HG02973 (cell line): ENCODE results near the gene USP12.
"Not testable (repeated sequence)": the region's sequence is repeated elsewhere in the genome, so short reads cannot be mapped to it uniquely, and the experiment has no call there.

ENCODE experiments used
- ATAC-seq: cut with Tn5 transposase; IDR thresholded peaks from one replicate; pipeline ENCODE4 v1.9.1; 2021; ENCODE audit warnings: moderate library complexity; ENCODE audit not compliant: unreplicated experiment

Gene USP12

GRCh38 chr13:27080018-27080948 lies 91.3 kb downstream of the USP12 start:
- no peak for ATAC-seq

DNA sequence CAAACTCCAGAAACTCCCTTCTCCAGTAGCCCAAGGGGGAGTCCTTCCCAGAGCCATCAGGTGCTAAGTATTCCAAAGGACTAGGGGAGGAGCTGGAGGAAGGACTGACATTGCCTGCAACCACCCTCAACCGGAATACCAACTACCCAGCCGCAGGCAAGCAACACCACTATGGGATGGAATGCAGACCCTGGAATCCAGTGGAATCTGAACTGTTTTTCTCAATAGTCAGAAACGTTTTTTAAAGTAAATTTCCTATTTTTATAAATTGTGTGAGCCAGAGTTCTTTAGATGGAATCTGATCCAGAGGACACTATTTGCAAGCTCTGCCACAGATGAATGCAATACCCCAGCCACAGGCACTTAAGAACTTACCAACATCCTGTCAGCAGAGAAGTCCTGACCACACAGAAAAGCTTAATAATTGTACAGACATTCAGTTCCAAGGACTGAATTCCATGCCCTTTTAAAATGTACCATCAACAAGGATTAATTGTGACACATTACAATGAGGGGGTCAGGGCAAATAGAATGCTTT lies 92.1 kb downstream of the USP12 start:
- ATAC-seq: no peak

GRCh38 chr13:27077451-27077850 lies 94.2 kb downstream of the USP12 start:
- no peak for ATAC-seq

DNA sequence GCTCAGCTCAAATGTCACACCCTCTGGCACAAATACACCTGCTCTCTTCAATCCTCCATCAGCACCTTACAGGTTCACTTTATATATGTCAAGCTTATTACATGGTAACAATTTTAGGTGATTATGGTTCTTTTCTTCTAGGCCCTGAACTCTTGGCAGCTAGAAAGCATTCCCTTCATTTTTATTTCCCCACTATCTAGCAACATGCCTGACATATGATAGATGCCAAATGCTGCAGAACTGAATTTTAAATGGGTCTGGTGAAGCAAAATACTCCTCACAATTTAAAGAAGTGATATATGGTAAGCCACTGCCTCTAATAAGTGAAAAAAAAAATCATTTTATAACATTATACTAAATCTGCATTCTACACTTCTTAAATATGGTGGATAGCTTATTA lies 95.2 kb downstream of the USP12 start:
- no peak for ATAC-seq

- no peak for ATAC-seq
Observed at GRCh38 chr13:27073186-27073585, 98.4 kb downstream of the USP12 start.

GRCh38 chr13:27066123-27066522 lies 105.5 kb downstream of the USP12 start:
- ATAC-seq: not testable (repeated sequence)

DNA sequence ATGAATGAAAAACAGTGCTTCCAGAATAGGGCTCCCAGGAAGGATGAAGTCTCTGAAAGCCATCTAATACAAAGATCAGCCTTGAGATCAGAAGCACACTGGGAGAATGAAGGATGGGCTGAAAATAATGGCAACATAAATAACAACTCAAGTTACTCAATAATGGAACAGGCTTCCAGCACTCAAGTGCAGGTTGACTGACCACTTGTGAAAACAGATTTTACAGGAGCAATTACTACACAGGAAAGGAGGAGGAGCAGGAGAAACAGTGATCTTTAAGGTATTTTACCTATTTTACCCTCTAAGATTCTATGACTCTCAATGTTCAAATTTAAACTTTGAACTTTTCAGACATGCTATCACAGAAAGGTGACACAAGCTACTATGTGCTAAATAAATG lies 106.0 kb downstream of the USP12 start:
- ATAC-seq: no peak

DNA sequence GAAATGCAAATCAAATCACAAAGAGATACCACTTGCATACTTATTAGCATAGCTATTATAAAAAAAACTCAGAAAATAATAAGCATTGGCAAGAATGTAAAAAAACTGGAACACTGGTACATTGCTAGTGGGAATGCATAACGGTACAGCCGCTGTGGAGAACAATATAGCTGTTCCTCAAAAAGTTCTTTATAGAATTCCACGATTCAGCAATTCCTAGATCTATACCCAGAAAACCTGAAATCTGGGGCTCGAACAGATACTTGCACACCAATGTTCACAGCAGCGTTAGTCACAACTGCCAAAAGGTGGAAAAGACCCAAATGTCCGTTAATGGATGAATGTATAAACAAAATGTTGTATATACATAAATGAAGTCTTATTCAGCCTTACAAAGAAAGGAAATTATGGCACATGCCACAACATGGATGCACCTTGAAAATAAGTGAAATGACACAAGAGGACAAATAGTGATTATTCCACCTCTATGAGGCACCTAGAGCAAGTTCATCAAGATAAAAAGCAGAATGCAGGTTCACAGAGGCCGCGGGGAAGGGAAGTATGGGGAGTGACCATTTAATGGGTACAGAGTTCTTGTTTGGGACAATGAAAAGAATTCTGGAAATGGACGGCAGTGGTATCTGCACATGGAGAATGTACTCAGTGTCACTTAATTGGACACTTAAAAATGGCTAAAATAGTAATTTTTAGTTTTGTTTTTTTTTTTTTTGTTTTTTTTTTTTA lies 107.2 kb downstream of the USP12 start:
- no peak for ATAC-seq

GRCh38 chr13:27057817-27058216 lies 113.8 kb downstream of the USP12 start:
- no peak for ATAC-seq

GRCh38 chr13:27055526-27055925 lies 116.1 kb downstream of the USP12 start:
- ATAC-seq: no peak

DNA sequence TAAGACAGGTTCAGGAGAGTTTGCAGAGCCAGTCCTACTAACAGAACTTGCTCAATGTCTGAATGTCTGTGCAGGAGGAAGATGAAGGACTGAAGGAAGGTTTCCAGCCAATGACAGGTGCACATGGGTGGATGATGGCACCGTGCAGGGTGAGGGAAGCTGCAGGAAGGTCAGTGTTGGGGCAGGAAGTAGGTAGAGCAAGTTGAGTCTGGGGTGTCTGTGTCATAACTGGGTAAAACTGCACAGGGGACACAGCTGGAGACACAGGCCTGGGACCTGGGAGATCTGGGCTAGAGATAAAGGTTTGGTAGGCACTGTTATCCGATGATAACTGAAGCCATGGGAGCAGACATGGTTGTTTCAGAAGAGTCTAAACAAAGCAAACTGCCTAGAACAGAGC lies 116.9 kb downstream of the USP12 start:
- ATAC-seq: no peak

DNA sequence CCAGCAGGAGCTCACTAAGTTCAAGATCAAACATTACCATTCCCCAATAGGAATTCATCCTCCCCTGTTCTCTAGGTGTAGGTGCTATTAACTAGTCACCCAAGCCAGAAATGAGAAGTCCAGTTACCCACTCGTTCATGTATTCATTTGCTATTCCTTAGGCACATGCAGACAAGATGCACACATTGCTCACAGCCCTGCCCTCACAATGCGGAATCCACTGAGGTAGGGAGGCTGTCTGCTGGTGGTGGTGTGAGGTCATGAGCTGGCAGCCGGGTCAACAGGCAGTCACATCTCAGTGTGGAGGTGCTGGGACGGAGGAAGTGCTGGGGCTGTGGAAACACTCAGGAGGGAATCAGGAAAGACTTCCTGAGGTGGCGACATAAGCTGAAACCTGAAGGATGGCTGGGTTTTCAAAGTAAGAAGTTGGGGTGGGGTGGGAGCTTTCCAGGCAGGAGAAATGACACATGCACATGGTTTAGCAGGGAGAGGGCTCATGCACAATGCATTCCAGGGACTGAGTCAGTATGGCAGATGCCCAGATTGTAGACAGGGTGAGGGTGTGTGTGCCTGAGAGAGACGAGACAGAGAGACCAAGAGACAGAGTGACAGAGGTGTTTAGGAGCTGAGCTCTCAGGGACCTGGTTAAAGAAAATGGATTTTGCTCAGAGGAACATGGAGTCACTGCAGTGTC lies 117.6 kb downstream of the USP12 start:
- ATAC-seq: no peak

DNA sequence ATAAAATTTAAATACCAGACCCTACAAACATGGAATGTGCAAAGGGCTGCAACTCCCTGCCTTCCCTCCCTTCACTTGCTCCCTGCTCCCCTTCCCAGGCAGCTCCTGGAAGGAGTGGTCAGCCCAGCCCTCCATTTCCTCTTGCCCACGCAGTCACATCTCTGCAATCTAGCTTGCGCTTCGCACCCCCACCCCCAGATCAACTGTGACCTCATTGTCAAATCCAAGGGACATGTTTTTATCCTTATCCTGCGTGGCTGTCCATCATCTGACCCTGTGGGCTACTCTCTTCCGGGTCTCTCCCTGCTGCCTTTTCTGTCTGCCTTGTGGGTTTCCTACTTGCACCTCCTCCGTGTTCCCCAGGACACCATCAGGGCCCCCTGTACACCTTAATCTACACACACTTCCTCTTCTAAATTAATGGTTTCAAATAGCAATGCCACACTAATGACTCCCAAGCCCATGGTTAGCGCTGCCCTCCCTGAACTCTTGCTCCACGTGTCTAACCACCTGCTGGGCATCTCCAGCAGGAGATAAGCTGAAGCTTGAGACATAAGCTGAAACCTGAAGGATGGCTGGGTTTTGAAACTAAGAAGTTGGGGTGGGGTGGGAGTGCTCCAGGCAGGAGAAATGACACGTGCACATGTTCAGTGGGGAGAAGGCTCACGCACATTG lies 118.3 kb downstream of the USP12 start:
- no peak for ATAC-seq

DNA sequence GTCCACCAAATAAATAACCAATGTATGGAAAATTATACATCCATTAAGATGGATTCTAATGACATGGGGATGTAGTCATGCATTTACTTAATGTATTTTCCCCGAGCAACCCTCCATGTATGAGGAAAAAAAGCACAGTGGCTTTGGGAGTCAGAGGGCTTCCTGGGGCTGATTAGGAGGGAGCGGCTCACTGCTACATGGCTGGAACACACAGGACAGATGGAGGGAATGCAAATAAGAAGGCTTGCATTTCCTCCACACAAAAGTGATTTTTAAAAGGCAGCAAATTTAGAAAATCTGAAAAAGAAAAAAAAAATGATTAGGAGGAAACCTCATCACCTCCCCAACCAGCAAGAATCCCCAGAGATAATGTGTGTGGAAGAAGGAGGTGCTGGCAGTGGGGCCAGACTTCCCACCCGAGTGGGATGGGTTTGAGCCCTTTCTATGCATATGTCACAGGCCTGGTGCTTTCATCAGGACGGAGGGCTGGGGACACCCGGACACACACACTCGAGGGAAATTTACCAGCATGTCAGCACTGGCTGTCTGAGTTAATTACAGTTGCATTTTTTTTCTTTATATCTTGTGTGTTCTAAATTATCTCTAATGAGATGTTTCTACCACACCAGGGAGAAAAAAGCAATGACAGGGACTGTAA lies 118.9 kb downstream of the USP12 start:
- no peak for ATAC-seq

DNA sequence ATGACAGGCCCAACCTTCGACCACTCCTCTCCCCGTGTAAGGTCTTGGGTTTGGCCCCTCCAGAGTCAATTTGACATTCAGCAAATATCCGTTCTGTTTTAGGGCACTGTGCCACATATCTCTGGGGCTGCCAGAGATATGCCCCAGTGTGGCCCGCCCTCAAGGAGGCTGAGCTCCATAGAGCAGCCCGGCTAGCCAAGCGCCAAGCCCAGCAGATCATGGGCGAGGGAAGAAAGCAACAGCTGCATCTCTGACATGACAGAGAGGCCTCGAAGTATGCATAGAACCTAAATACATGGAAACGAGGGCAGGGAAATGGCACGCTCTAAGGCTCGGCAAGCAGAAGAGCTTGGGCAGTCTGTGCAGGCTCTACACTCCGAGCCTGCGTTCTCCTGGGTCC lies 124.5 kb downstream of the USP12 start:
- no peak for ATAC-seq

- no peak for ATAC-seq
Observed at GRCh38 chr13:27044837-27045570, 126.6 kb downstream of the USP12 start.

DNA sequence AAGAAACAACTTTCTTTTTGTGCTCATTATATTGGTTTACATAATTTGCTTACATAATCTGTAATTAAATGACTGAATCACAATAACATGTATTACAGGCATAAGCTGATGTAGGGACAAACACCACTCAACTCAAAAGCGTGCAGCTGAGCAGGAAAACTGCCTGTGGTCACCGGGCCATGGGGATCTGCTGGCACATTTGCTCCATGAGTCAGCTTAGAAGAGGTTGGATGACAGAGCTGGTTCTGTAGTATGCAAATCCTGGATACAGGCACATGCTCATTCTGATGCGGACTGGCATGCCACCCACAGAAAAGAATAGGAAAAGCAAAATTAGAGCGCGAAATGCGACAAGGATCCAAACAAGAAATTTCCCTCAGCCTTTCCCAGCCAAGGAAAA lies 128.6 kb downstream of the USP12 start:
- no peak for ATAC-seq

- no peak for ATAC-seq
Observed at GRCh38 chr13:27041341-27041740, 130.3 kb downstream of the USP12 start.

GRCh38 chr13:27040826-27041108 lies 130.8 kb downstream of the USP12 start:
- ATAC-seq: no peak
